Measurements from ENCODE around the gene ST14.

- TF ChIP-seq CREM (IDR thresholded peaks at IDR 0.05; ENCODE audit: low read depth) (no peak), CTCF (IDR thresholded peaks at IDR 0.05 in 2 of 3, conservative IDR thresholded peaks at IDR 0.05 in 1 of 3; ENCODE audit: control insufficient read depth in 2 of 3, extremely low read depth in 1 of 3, insufficient read depth in 1 of 3, low read depth in 3 of 3, low read length in 3 of 3) (no peak), POLR2A (IDR thresholded peaks at IDR 0.05; ENCODE audit: low read depth, low read length) (no peak)
Observed at GRCh38 chr11:130141561-130142341, 17.8 kb upstream of the ST14 start.

All from GM12878 (cell line).